Ishikawa (cell line): ENCODE results near the gene LCA5L.

ENCODE experiments used
- CEBPB ChIP-seq: IDR thresholded peaks from 2 replicates; pipeline ENCODE4 v1.6.1; 2012
- CREB1 ChIP-seq: IDR thresholded peaks from 2 replicates; pipeline ENCODE4 v1.6.1; 2012; ENCODE audit warnings: low read depth
- EGR1 ChIP-seq: IDR thresholded peaks from 2 replicates; pipeline ENCODE4 v1.6.1; 2012
- EP300 ChIP-seq: IDR thresholded peaks from 2 replicates; pipeline ENCODE4 v1.6.1; 2012; ENCODE audit warnings: borderline replicate concordance
- FOXM1 ChIP-seq: IDR thresholded peaks from 2 replicates; pipeline ENCODE4 v1.6.1; 2012; ENCODE audit warnings: low read depth, borderline replicate concordance
- NFIC ChIP-seq: IDR thresholded peaks from 2 replicates; pipeline ENCODE4 v1.6.1; 2012
- RAD21 ChIP-seq: IDR thresholded peaks from 2 replicates; pipeline ENCODE4 v1.6.1; 2012; ENCODE audit warnings: low read depth
- TAF1 ChIP-seq: IDR thresholded peaks from 2 replicates; pipeline ENCODE4 v1.6.1; 2012; ENCODE audit warnings: low read depth, mild to moderate bottlenecking
- TCF12 ChIP-seq: IDR thresholded peaks from 2 replicates; pipeline ENCODE4 v1.6.1; 2012; ENCODE audit warnings: low read depth
- TEAD4 ChIP-seq: IDR thresholded peaks from 2 replicates; pipeline ENCODE4 v1.6.1; 2012
- YY1 ChIP-seq: IDR thresholded peaks from 2 replicates; pipeline ENCODE4 v1.6.1; 2012; ENCODE audit warnings: low read depth
- ZBTB7A ChIP-seq: IDR thresholded peaks from 2 replicates; pipeline ENCODE4 v1.6.1; 2012; ENCODE audit warnings: low read depth
- TF ChIP-seq, protein P1 (sequence below): IDR thresholded peaks from 2 replicates; pipeline ENCODE4 v1.6.1; 2012
- TF ChIP-seq, protein P2 (sequence below): IDR thresholded peaks from 2 replicates; pipeline ENCODE4 v1.6.1; 2012
- TF ChIP-seq, protein P3 (sequence below): IDR thresholded peaks from 2 replicates; pipeline ENCODE4 v1.6.1; 2012; ENCODE audit warnings: low read depth, mild to moderate bottlenecking

The LCA5L gene

DNA sequence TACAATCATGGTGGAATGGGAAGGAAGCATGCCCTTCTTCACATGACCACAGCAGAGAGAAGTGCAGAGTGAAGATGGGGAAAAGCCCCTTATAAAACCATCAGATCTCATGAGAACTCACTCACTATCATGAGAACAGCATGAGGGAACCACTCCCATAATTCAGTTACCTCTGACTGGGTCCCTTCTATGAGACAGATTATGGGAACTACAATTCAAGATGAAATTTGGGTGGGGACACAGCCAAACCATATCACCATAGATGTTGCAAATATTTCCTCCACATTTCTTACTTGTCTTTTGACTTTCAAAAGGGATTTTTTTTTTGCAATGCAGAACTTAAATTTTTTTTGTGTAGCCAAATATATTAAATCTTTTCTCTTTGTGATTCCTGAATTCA lies 21.0 kb upstream of the LCA5L start:
- no peak for TF ChIP-seq FOXM1
- TF ChIP-seq EP300: no peak

GRCh38 chr21:39463308-39463707 lies 17.7 kb upstream of the LCA5L start:
- TF ChIP-seq TCF12: no peak
- no peak for TF ChIP-seq EGR1
- no peak for TF ChIP-seq ZBTB7A
- TF ChIP-seq YY1: no peak
- TF ChIP-seq, protein P1, sequence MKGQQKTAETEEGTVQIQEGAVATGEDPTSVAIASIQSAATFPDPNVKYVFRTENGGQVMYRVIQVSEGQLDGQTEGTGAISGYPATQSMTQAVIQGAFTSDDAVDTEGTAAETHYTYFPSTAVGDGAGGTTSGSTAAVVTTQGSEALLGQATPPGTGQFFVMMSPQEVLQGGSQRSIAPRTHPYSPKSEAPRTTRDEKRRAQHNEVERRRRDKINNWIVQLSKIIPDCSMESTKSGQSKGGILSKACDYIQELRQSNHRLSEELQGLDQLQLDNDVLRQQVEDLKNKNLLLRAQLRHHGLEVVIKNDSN: no peak
- no peak for TF ChIP-seq TAF1
- TF ChIP-seq CREB1: no peak
- no peak for TF ChIP-seq RAD21
- no peak for TF ChIP-seq CEBPB
- TF ChIP-seq, protein P2, sequence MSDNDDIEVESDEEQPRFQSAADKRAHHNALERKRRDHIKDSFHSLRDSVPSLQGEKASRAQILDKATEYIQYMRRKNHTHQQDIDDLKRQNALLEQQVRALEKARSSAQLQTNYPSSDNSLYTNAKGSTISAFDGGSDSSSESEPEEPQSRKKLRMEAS: no peak
- TF ChIP-seq TEAD4: no peak
- no peak for TF ChIP-seq EP300
- TF ChIP-seq NFIC: no peak
- TF ChIP-seq, protein P3, sequence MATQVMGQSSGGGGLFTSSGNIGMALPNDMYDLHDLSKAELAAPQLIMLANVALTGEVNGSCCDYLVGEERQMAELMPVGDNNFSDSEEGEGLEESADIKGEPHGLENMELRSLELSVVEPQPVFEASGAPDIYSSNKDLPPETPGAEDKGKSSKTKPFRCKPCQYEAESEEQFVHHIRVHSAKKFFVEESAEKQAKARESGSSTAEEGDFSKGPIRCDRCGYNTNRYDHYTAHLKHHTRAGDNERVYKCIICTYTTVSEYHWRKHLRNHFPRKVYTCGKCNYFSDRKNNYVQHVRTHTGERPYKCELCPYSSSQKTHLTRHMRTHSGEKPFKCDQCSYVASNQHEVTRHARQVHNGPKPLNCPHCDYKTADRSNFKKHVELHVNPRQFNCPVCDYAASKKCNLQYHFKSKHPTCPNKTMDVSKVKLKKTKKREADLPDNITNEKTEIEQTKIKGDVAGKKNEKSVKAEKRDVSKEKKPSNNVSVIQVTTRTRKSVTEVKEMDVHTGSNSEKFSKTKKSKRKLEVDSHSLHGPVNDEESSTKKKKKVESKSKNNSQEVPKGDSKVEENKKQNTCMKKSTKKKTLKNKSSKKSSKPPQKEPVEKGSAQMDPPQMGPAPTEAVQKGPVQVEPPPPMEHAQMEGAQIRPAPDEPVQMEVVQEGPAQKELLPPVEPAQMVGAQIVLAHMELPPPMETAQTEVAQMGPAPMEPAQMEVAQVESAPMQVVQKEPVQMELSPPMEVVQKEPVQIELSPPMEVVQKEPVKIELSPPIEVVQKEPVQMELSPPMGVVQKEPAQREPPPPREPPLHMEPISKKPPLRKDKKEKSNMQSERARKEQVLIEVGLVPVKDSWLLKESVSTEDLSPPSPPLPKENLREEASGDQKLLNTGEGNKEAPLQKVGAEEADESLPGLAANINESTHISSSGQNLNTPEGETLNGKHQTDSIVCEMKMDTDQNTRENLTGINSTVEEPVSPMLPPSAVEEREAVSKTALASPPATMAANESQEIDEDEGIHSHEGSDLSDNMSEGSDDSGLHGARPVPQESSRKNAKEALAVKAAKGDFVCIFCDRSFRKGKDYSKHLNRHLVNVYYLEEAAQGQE: no peak
- TF ChIP-seq FOXM1: no peak

GRCh38 chr21:39461419-39461818 lies 15.8 kb upstream of the LCA5L start:
- no peak for TF ChIP-seq YY1
- no peak for TF ChIP-seq NFIC
- no peak for TF ChIP-seq TEAD4
- no peak for TF ChIP-seq EGR1
- TF ChIP-seq ZBTB7A: no peak
- no peak for TF ChIP-seq TCF12

DNA sequence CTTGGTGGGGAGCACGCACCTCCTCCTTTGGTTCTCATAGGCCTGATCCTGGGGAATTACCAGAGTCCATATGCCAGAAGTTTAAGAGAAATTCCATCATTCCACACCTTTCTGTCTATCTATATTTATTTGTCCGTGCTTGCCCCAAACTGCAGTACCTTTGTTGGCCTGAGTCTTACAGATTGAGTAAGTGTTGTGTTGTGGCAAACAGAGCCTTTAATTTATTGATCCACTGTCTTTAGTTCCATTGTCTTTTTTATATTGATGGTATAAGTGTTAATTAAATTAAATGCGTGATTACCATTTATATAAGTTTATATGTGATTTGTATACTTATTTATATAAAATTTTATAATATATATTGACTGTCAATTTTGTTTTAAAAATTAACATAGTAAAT lies 11.1 kb upstream of the LCA5L start:
- TF ChIP-seq, protein P2: no peak
- TF ChIP-seq YY1 (no peak), EGR1 (no peak), ZBTB7A (no peak), TAF1 (no peak), TEAD4 (no peak), NFIC (no peak), EP300 (no peak), TCF12 (no peak), FOXM1 (no peak), CEBPB (no peak), CREB1 (no peak), RAD21 (no peak)
- TF ChIP-seq, protein P1: no peak
- TF ChIP-seq, protein P3: no peak

DNA sequence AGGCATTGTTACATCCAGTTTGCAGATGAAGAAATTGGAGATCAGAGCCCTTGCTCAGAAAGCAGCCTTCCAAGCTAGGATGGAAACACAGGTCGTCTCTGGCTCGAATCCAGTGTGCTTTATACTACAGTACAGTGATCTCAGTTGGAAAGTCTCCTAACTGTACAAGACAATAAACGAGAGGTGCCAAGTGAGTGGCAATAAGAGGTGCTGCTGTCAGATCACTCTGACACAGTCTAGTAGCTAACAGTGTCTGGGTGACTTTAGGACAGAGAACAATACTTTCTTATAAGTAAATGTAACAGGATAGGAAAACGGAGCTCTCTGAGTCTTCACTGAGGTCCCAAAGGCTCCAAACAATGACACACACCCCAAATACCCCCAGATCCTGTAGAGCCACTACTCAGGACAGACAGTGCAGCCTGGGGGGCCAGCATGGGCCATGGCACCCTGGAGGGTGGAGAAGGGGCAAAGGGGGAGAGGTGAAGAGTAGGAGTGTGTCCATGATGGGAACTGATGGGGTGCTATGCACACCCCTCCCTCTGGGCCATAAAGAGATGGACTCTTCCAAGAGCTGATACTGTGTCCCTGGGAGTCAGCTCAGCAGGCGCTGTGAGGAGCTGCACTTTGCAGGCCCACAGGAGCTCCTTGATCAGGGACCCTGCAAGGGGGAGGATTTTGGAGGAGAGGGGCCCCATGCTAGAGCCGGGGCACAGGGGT lies 9.5 kb upstream of the LCA5L start:
- TF ChIP-seq, protein P2: no peak
- TF ChIP-seq NFIC (no peak), CEBPB (no peak), YY1 (no peak), RAD21 (no peak), EP300 (no peak), EGR1 (no peak)
- TF ChIP-seq, protein P3: no peak
